Testis (tissue), 2 donors: Measurements from ENCODE around the gene CPZ.

Experiments
- CTCF ChIP-seq, 3 experiments: fragments of 450-650 bp in 2 of 3; fragments of 200-600 bp in 1 of 3; sonication (generic) in 1 of 3; IDR thresholded peaks; one replicate each; pipeline ENCODE4 v1.5.1; 2016 to 2019; ENCODE audit warnings: antibody characterized with exemption in 3 of 3, mild to moderate bottlenecking in 2 of 3, moderate library complexity in 1 of 3
- POLR2A ChIP-seq: fragments of 450-650 bp; IDR thresholded peaks from one replicate; pipeline ENCODE4 v1.6.1; 2017; ENCODE audit warnings: antibody characterized with exemption, mild to moderate bottlenecking, moderate library complexity

GRCh38 chr4:8602686-8603430 lies 10.3 kb downstream of the CPZ start:
- TF ChIP-seq POLR2A (no peak), CTCF (IDR thresholded peaks at IDR 0.05) (no peak)
